HAP-1 (cell line): ENCODE results near the gene REV1.
A peak's percentile ranks its signal among the peaks of the same experiment; 100 is the strongest.

Experiments
- DNase-seq, 2 experiments: peaks; one replicate each; pipeline ENCODE4 v3.0.0-alpha.2; 2016 to 2020; ENCODE audit warnings: low spot score in 2 of 2
- H3K27me3 ChIP-seq: fragments of 250-450 bp; sonication (Bioruptor Pico); 2 replicates; pipeline ENCODE4 v1.5.1; 2020; ENCODE audit warnings: low read depth, mild to moderate bottlenecking, moderate library complexity
- H3K36me3 ChIP-seq: fragments of 250-450 bp; sonication (Bioruptor Pico); replicated peaks from 2 replicates; pipeline ENCODE4 v1.5.1; 2020; ENCODE audit warnings: mild to moderate bottlenecking
- H3K4me1 ChIP-seq: fragments of 250-450 bp; sonication (Bioruptor Pico); 2 replicates; pipeline ENCODE4 v1.5.1; 2020; ENCODE audit warnings: mild to moderate bottlenecking
- H3K4me3 ChIP-seq: fragments of 250-450 bp; sonication (Bioruptor Pico); 2 replicates; pipeline ENCODE4 v1.5.1; 2020; ENCODE audit warnings: mild to moderate bottlenecking, moderate library complexity
- H3K9me3 ChIP-seq: fragments of 250-450 bp; sonication (Bioruptor Pico); 2 replicates; pipeline ENCODE4 v1.5.1; 2020; ENCODE audit warnings: mild to moderate bottlenecking, moderate library complexity
- in situ Hi-C: fragments of 300-500 bp; cut with MboI; formaldehyde crosslinking; loops from 3 replicates; pipeline ENCODE4 v1.14.3; 2020; ENCODE audit warnings: low sequenced_read_pairs, inconsistent platforms, mixed read lengths

Gene REV1

GRCh38 chr2:99401841-99402240 is 88.0 kb downstream of the REV1 start:
- Histone ChIP-seq H3K36me3 (peaks cover 94% of the 10 kb centered on the region), H3K4me1 (no peaks in the 10 kb centered on the region), H3K4me3 (no peak overlapping the region), H3K27me3 (no peaks in the 10 kb centered on the region), H3K9me3 (no peaks in the 10 kb centered on the region)
- DNase-seq, result no peak
- in situ Hi-C loops, result no loop called here

- Histone ChIP-seq H3K4me3 (no peak overlapping the region), H3K36me3 (peaks cover 96% of the 10 kb centered on the region), H3K4me1 (no peaks in the 10 kb centered on the region), H3K9me3 (no peaks in the 10 kb centered on the region), H3K27me3 (no peaks in the 10 kb centered on the region)
- in situ Hi-C loops, result no loop called here
- DNase-seq, result no peak
These were observed 90.0 kb downstream of the REV1 start for GRCh38 chr2:99399795-99400194.

- H3K4me3 ChIP-seq, result no peak overlapping the region
- H3K27me3 ChIP-seq, result no peaks in the 10 kb centered on the region
- H3K9me3 ChIP-seq, result no peaks in the 10 kb centered on the region
- in situ Hi-C loops, result no loop called here
- DNase-seq, result no peak
- peaks cover 96% of the 10 kb centered on the region for H3K36me3 ChIP-seq
- H3K4me1 ChIP-seq, result no peaks in the 10 kb centered on the region
These were observed 90.8 kb downstream of the REV1 start for GRCh38 chr2:99399063-99399462.

GRCh38 chr2:99398303-99398702 is 91.5 kb downstream of the REV1 start:
- Histone ChIP-seq H3K4me3 (no peak overlapping the region), H3K36me3 (peaks cover 96% of the 10 kb centered on the region), H3K9me3 (no peaks in the 10 kb centered on the region), H3K4me1 (no peaks in the 10 kb centered on the region), H3K27me3 (no peaks in the 10 kb centered on the region)
- no peak for DNase-seq
- in situ Hi-C loops, result no loop called here

- Histone ChIP-seq H3K9me3 (no peaks in the 10 kb centered on the region), H3K36me3 (peaks cover 96% of the 10 kb centered on the region), H3K27me3 (no peaks in the 10 kb centered on the region), H3K4me3 (no peak overlapping the region), H3K4me1 (no peaks in the 10 kb centered on the region)
- DNase-seq, result no peak
- in situ Hi-C loops, result no loop called here
These were observed 92.4 kb downstream of the REV1 start for GRCh38 chr2:99397266-99397920.

- in situ Hi-C loops, result no loop called here
- Histone ChIP-seq H3K4me3 (no peak overlapping the region), H3K4me1 (no peaks in the 10 kb centered on the region), H3K27me3 (no peaks in the 10 kb centered on the region), H3K9me3 (no peaks in the 10 kb centered on the region), H3K36me3 (peaks cover 88% of the 10 kb centered on the region)
- no peak for DNase-seq
These were observed 94.2 kb downstream of the REV1 start for GRCh38 chr2:99395589-99396130.

- H3K4me3 ChIP-seq, result no peak overlapping the region
- H3K27me3 ChIP-seq, result no peaks in the 10 kb centered on the region
- in situ Hi-C loops, result no loop called here
- no peaks in the 10 kb centered on the region for H3K4me1 ChIP-seq
- peaks cover 51% of the 10 kb centered on the region for H3K36me3 ChIP-seq
- DNase-seq, result no peak
- H3K9me3 ChIP-seq, result no peaks in the 10 kb centered on the region
These were observed 99.9 kb downstream of the REV1 start for GRCh38 chr2:99389946-99390345.

GRCh38 chr2:99389371-99389770 is 100.4 kb downstream of the REV1 start:
- Histone ChIP-seq H3K4me1 (no peaks in the 10 kb centered on the region), H3K4me3 (no peak overlapping the region), H3K36me3 (peaks cover 50% of the 10 kb centered on the region), H3K9me3 (no peaks in the 10 kb centered on the region), H3K27me3 (no peaks in the 10 kb centered on the region)
- in situ Hi-C loops, result no loop called here
- DNase-seq, result no peak

GRCh38 chr2:99388892-99389291 is 100.9 kb downstream of the REV1 start:
- Histone ChIP-seq H3K4me1 (no peaks in the 10 kb centered on the region), H3K4me3 (no peak overlapping the region), H3K36me3 (peaks cover 48% of the 10 kb centered on the region), H3K9me3 (no peaks in the 10 kb centered on the region), H3K27me3 (no peaks in the 10 kb centered on the region)
- no peak for DNase-seq
- in situ Hi-C loops, result no loop called here

GRCh38 chr2:99386011-99386410 is 103.8 kb downstream of the REV1 start:
- no peak for DNase-seq
- Histone ChIP-seq H3K9me3 (no peaks in the 10 kb centered on the region), H3K4me1 (peaks cover 19% of the 10 kb centered on the region), H3K27me3 (no peaks in the 10 kb centered on the region), H3K4me3 (no peak overlapping the region), H3K36me3 (peaks cover 45% of the 10 kb centered on the region)
- in situ Hi-C loops, result no loop called here

- H3K4me1 ChIP-seq, result peaks cover 35% of the 10 kb centered on the region
- DNase-seq, result peak in 1 of 2 experiments; percentile 53
- no peak overlapping the region for H3K4me3 ChIP-seq
- H3K27me3 ChIP-seq, result no peaks in the 10 kb centered on the region
- no peaks in the 10 kb centered on the region for H3K9me3 ChIP-seq
- peaks cover 47% of the 10 kb centered on the region for H3K36me3 ChIP-seq
- in situ Hi-C loops, result no loop called here
These were observed 107.7 kb downstream of the REV1 start for GRCh38 chr2:99382143-99382542.

- H3K27me3 ChIP-seq, result no peaks in the 10 kb centered on the region
- DNase-seq, result peak; percentile 37 to 99
- H3K4me3 ChIP-seq, result no peak overlapping the region
- H3K36me3 ChIP-seq, result peaks cover 55% of the 10 kb centered on the region
- peaks cover 35% of the 10 kb centered on the region for H3K4me1 ChIP-seq
- no peaks in the 10 kb centered on the region for H3K9me3 ChIP-seq
- in situ Hi-C loops, result no loop called here
These were observed 109.3 kb downstream of the REV1 start for GRCh38 chr2:99380376-99381010.

- H3K36me3 ChIP-seq, result peaks cover 57% of the 10 kb centered on the region
- in situ Hi-C loops, result no loop called here
- DNase-seq, result no peak
- no peaks in the 10 kb centered on the region for H3K9me3 ChIP-seq
- no peak overlapping the region for H3K4me3 ChIP-seq
- no peaks in the 10 kb centered on the region for H3K27me3 ChIP-seq
- H3K4me1 ChIP-seq, result peaks cover 34% of the 10 kb centered on the region
These were observed 111.9 kb downstream of the REV1 start for GRCh38 chr2:99377879-99378278.

GRCh38 chr2:99376254-99376864 is 113.5 kb downstream of the REV1 start:
- H3K27me3 ChIP-seq, result no peaks in the 10 kb centered on the region
- DNase-seq, result no peak
- in situ Hi-C loops, result no loop called here
- no peak overlapping the region for H3K4me3 ChIP-seq
- no peaks in the 10 kb centered on the region for H3K9me3 ChIP-seq
- peaks cover 19% of the 10 kb centered on the region for H3K4me1 ChIP-seq
- H3K36me3 ChIP-seq, result peaks cover 64% of the 10 kb centered on the region
